SU-DHL-6 (cell line): ENCODE data around the gene PPP2R2C.

Experiments
- CTCF ChIP-seq: fragments of 200-600 bp; sonication (generic); IDR thresholded peaks from one replicate; pipeline ENCODE4 v1.5.1; 2017; ENCODE audit warnings: antibody characterized with exemption, mild to moderate bottlenecking, low read length, moderate library complexity; ENCODE audit not compliant: insufficient read depth, poor library complexity, severe bottlenecking
- EZH2phosphoT487 ChIP-seq: fragments of 200-600 bp; sonication (generic), shearing (Covaris generic); conservative IDR thresholded peaks from 2 replicates; pipeline ENCODE4 v1.6.1; 2018; ENCODE audit warnings: mild to moderate bottlenecking, antibody characterized with exemption, low read length, moderate library complexity, mixed read lengths

DNA sequence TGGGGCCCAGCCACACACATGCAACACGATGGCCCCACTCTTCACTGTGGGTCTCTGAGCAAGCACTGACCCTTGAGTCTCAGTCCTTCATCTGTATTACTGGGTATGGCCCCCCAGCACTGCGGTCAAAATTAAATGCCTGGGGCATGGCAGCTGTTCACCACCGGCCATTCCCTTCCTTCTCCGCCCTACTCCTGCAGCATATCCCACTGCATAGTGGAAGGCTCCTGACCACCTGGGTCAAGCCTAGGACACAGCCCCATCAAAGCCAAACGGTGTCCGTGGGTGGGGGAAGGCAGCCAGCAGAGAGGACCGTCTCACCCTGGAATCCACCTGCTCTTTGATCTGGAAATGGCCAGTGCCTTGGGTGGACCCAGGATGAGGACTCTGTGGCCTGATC, 30.7 kb downstream of the PPP2R2C start:
- TF ChIP-seq CTCF (no peak), EZH2phosphoT487 (no peak)
